Breast epithelium (tissue), 3 donors: ENCODE results near the gene CDYL.

ENCODE experiments used
- CTCF ChIP-seq, 3 donors: fragments of 450-650 bp; IDR thresholded peaks; one replicate each; pipeline ENCODE4 v1.5.1; 2016 to 2017; ENCODE audit warnings: antibody characterized with exemption in 3 of 3, mild to moderate bottlenecking in 3 of 3, moderate library complexity in 3 of 3
- POLR2A ChIP-seq: fragments of 450-650 bp; IDR thresholded peaks from one replicate; pipeline ENCODE4 v1.6.1; 2016; ENCODE audit warnings: antibody characterized with exemption, mild to moderate bottlenecking, moderate library complexity
- POLR2AphosphoS5 ChIP-seq, 3 donors: sonication (generic); formaldehyde crosslinking; IDR thresholded peaks; one replicate each; pipeline ENCODE4 v1.6.1; 2017; ENCODE audit warnings: antibody characterized with exemption in 3 of 3

DNA sequence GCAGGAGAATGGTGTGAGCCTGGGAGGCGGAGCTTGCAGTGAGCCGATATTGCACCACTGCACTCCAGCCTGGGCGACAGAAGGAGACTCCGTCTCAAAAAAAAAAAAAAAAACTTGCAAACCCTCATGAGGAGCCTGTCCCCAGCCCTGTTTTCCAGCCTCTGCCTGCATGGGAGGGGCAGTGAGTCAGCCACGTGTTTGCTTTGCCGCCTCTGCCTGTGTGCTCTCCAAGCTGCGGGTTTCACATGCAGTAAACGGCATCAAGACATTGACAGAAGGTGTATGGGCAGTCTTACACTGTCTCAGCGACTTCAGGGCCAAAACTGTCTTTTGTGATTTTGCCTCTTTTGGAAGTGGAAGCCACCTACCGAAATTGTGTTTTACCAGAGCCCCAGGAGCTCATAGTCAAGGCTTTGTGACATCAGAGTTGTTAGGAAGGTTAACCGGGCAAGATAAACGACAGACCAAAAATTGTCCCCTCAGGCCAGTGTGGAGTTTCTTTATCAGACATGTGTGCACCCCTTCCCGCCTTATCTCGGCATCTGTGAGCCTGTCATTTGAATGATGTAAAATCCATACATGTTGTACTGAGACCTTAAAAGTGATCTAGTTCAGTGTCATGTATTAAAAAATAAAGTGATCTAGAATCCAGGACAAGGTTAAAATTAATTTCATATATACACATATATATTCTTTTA is 174.8 kb downstream of the CDYL start:
- TF ChIP-seq POLR2AphosphoS5 (IDR thresholded peaks at IDR 0.05) (no peak), CTCF (IDR thresholded peaks at IDR 0.05) (no peak), POLR2A (no peak)
